ENCODE data around the gene SLC13A3.

GRCh38 chr20:46578745-46579144 is 72.5 kb downstream of the SLC13A3 start:
- TF ChIP-seq, protein P1, sequence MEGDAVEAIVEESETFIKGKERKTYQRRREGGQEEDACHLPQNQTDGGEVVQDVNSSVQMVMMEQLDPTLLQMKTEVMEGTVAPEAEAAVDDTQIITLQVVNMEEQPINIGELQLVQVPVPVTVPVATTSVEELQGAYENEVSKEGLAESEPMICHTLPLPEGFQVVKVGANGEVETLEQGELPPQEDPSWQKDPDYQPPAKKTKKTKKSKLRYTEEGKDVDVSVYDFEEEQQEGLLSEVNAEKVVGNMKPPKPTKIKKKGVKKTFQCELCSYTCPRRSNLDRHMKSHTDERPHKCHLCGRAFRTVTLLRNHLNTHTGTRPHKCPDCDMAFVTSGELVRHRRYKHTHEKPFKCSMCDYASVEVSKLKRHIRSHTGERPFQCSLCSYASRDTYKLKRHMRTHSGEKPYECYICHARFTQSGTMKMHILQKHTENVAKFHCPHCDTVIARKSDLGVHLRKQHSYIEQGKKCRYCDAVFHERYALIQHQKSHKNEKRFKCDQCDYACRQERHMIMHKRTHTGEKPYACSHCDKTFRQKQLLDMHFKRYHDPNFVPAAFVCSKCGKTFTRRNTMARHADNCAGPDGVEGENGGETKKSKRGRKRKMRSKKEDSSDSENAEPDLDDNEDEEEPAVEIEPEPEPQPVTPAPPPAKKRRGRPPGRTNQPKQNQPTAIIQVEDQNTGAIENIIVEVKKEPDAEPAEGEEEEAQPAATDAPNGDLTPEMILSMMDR (IDR thresholded peaks at IDR 0.05) = no peak
- no peak for TF ChIP-seq POLR2A (IDR thresholded peaks at IDR 0.05)
